ENCODE results near the gene PDS5A. TPM values are rescaled to one million over a fixed set of nuclear protein-coding genes. Genes with fewer than 3 reads are reported as not detected.
"Not testable (repeated sequence)": the region's sequence is repeated elsewhere in the genome, so short reads cannot be mapped to it uniquely, and the experiment has no call there.

Gene PDS5A
- total RNA-seq, 1 experiment from 2014 or later: 78.8 TPM

DNA sequence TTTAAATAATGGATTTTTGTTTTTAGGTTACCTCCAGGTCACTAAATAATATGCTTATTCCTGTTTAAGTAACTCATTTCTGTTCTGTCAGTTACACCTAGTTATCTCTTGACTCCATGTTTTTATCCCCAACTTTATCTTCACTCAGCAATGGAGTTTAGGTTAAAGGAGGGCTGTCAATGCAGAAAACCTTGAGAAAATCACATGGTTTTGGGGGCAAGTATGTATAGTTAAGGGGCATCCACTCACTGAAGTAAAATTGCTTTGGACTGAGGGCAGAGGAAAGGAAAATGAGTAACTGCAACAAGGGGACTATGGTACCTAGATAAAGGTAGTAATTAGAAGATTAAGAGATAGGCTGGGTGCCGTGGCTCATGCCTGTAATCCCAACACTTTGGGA, 192.6 kb downstream of the PDS5A start:
- TF ChIP-seq, protein P1, sequence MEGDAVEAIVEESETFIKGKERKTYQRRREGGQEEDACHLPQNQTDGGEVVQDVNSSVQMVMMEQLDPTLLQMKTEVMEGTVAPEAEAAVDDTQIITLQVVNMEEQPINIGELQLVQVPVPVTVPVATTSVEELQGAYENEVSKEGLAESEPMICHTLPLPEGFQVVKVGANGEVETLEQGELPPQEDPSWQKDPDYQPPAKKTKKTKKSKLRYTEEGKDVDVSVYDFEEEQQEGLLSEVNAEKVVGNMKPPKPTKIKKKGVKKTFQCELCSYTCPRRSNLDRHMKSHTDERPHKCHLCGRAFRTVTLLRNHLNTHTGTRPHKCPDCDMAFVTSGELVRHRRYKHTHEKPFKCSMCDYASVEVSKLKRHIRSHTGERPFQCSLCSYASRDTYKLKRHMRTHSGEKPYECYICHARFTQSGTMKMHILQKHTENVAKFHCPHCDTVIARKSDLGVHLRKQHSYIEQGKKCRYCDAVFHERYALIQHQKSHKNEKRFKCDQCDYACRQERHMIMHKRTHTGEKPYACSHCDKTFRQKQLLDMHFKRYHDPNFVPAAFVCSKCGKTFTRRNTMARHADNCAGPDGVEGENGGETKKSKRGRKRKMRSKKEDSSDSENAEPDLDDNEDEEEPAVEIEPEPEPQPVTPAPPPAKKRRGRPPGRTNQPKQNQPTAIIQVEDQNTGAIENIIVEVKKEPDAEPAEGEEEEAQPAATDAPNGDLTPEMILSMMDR (IDR thresholded peaks at IDR 0.05; ENCODE audit: insufficient read depth in 1 of 2, low read depth in 1 of 2, low read length in 1 of 2, severe bottlenecking in 1 of 2, unreplicated experiment in 1 of 2): no peak
- Histone ChIP-seq H3K4me1 (no peaks in the 10 kb centered on the region), H3K4me3 (ENCODE audit: low read depth, low read length) (no peak overlapping the region), H3K36me3 (ENCODE audit: control insufficient read depth, insufficient read depth, low read length) (no peaks in the 10 kb centered on the region), H3K27me3 (replicated peaks; ENCODE audit: control insufficient read depth, insufficient read depth, low read length) (no peaks in the 10 kb centered on the region), H3K9me3 (no peaks in the 10 kb centered on the region)
- Mint-ChIP-seq H3K4me1 (ENCODE audit: low read depth, unreplicated experiment) (peaks cover 7% of the 10 kb centered on the region), H3K27ac (ENCODE audit: unreplicated experiment) (no peak overlapping the region), H3K36me3 (ENCODE audit: insufficient read depth, unreplicated experiment) (peaks cover 53% of the 10 kb centered on the region), H3K4me3 (ENCODE audit: unreplicated experiment) (no peak overlapping the region), H3K9me3 (ENCODE audit: unreplicated experiment) (no peaks in the 10 kb centered on the region), H3K27me3 (ENCODE audit: insufficient read depth, unreplicated experiment) (no peaks in the 10 kb centered on the region)
- POLR2A ChIA-PET: no interaction called here
- CTCF ChIA-PET: no interaction called here
- intact Hi-C loops (cut with micrococcal nuclease; ENCODE audit: unreplicated experiment): loop anchor here (10.0 kb wide), 1 partner anchor 190 kb away; the partner anchor contains the start of gene PDS5A
- no TSS peak for BruUV-seq (replicated peaks)
- DNase-seq: no peak

GRCh38 chr4:39781988-39782387, 195.7 kb downstream of the PDS5A start:
- CTCF ChIA-PET: not testable (repeated sequence)
- intact Hi-C loops (cut with micrococcal nuclease; ENCODE audit: unreplicated experiment): loop anchor here (10.0 kb wide), 1 partner anchor 193 kb away; the partner anchor contains the start of gene PDS5A

More at GRCh38 chr4:39781988-39782387, 195.7 kb downstream of the PDS5A start:
- H3K4me3 Mint-ChIP-seq (ENCODE audit: unreplicated experiment); DNase-seq; H3K4me1 ChIP-seq; H3K27me3 ChIP-seq (replicated peaks; ENCODE audit: control insufficient read depth, insufficient read depth, low read length); H3K4me3 ChIP-seq (ENCODE audit: low read depth, low read length); BruUV-seq (replicated peaks); H3K36me3 ChIP-seq (ENCODE audit: control insufficient read depth, insufficient read depth, low read length); H3K4me1 Mint-ChIP-seq (ENCODE audit: low read depth, unreplicated experiment); H3K27me3 Mint-ChIP-seq (ENCODE audit: insufficient read depth, unreplicated experiment); H3K9me3 Mint-ChIP-seq (ENCODE audit: unreplicated experiment); H3K27ac Mint-ChIP-seq (ENCODE audit: unreplicated experiment); POLR2A ChIA-PET; H3K9me3 ChIP-seq: not testable (repeated sequence)
- peaks cover 63% of the 10 kb centered on the region for H3K36me3 Mint-ChIP-seq (ENCODE audit: insufficient read depth, unreplicated experiment)

Other genes with a start within 250 kb of the PDS5A start
- gene N4BP2, start 78.9 kb upstream of the PDS5A start, total RNA-seq (2022): 27.5 and 28.7 TPM in 2 replicates
- gene RHOH, start 219.1 kb upstream of the PDS5A start, total RNA-seq (2022): not detected in 2 replicates